ENCODE results near the gene CALCR. TPM values are rescaled to one million over a fixed set of nuclear protein-coding genes. Genes with fewer than 3 reads are reported as not detected.
"Not testable (repeated sequence)": the region's sequence is repeated elsewhere in the genome, so short reads cannot be mapped to it uniquely, and the experiment has no call there.

The CALCR gene
- not detected in 2 replicates for total RNA-seq

GRCh38 chr7:93574646-93575554 is at the start of gene CALCR:
Gene CALCR (minus strand): TSS chr7:93574724. CDS start chr7:93486981, 87,743 bp downstream.
- no peak for DNase-seq (ENCODE audit: low read depth, low spot score)

- no peak for DNase-seq (ENCODE audit: low read depth, low spot score)
Observed at GRCh38 chr7:93623816-93624215, 49.3 kb upstream of the CALCR start.

- no peak for DNase-seq (ENCODE audit: low read depth, low spot score)
Observed at GRCh38 chr7:93622036-93623033, 47.8 kb upstream of the CALCR start.

- no peak for DNase-seq (ENCODE audit: low read depth, low spot score)
Observed at GRCh38 chr7:93620864-93621263, 46.3 kb upstream of the CALCR start.

- no peak for DNase-seq (ENCODE audit: low read depth, low spot score)
Observed at GRCh38 chr7:93620057-93620456, 45.5 kb upstream of the CALCR start.

- DNase-seq (ENCODE audit: low read depth, low spot score): no peak
Observed at GRCh38 chr7:93601363-93601762, 26.8 kb upstream of the CALCR start.

GRCh38 chr7:93594250-93594649 is 19.7 kb upstream of the CALCR start:
- DNase-seq (ENCODE audit: low read depth, low spot score): no peak

- no peak for DNase-seq (ENCODE audit: low read depth, low spot score)
Observed at GRCh38 chr7:93592588-93593266, 18.2 kb upstream of the CALCR start.

- not testable (repeated sequence) for DNase-seq (ENCODE audit: low read depth, low spot score)
Observed at GRCh38 chr7:93591224-93592050, 16.9 kb upstream of the CALCR start.

- not testable (repeated sequence) for DNase-seq (ENCODE audit: low read depth, low spot score)
Observed at GRCh38 chr7:93586479-93586865, 11.9 kb upstream of the CALCR start.

GRCh38 chr7:93585694-93586478 is 11.4 kb upstream of the CALCR start:
- DNase-seq (ENCODE audit: low read depth, low spot score): not testable (repeated sequence)

- DNase-seq (ENCODE audit: low read depth, low spot score): no peak
Observed at GRCh38 chr7:93579431-93579830, 4.9 kb upstream of the CALCR start.

GRCh38 chr7:93578762-93579161 is 4.2 kb upstream of the CALCR start:
- DNase-seq (ENCODE audit: low read depth, low spot score): no peak

GRCh38 chr7:93575555-93576399 is 1.3 kb upstream of the CALCR start:
- no peak for DNase-seq (ENCODE audit: low read depth, low spot score)

GRCh38 chr7:93574269-93574645 is 267 bp downstream of the CALCR start:
- no peak for DNase-seq (ENCODE audit: low read depth, low spot score)

GRCh38 chr7:93569189-93569588 is 5.3 kb downstream of the CALCR start:
- DNase-seq (ENCODE audit: low read depth, low spot score): no peak

GRCh38 chr7:93566876-93567275 is 7.6 kb downstream of the CALCR start:
- no peak for DNase-seq (ENCODE audit: low read depth, low spot score)

- DNase-seq (ENCODE audit: low read depth, low spot score): no peak
Observed at GRCh38 chr7:93563584-93563983, 10.9 kb downstream of the CALCR start.

- no peak for DNase-seq (ENCODE audit: low read depth, low spot score)
Observed at GRCh38 chr7:93562936-93563335, 11.6 kb downstream of the CALCR start.

All from pulmonary artery endothelial cell (primary cell).